Measurements from ENCODE around the gene IPO8.

IPO8 gene

GRCh38 chr12:30630076-30630978, 65.3 kb downstream of the IPO8 start (continued):
- TF ChIP-seq, protein P1, sequence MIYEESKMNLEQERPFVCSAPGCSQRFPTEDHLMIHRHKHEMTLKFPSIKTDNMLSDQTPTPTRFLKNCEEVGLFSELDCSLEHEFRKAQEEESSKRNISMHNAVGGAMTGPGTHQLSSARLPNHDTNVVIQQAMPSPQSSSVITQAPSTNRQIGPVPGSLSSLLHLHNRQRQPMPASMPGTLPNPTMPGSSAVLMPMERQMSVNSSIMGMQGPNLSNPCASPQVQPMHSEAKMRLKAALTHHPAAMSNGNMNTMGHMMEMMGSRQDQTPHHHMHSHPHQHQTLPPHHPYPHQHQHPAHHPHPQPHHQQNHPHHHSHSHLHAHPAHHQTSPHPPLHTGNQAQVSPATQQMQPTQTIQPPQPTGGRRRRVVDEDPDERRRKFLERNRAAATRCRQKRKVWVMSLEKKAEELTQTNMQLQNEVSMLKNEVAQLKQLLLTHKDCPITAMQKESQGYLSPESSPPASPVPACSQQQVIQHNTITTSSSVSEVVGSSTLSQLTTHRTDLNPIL (CRISPR knock-in tag; IDR thresholded peaks at IDR 0.05; ENCODE audit: low read depth) = no peak

GRCh38 chr12:30626847-30627246, 68.8 kb downstream of the IPO8 start:
- TF ChIP-seq ZFP3 (CRISPR knock-in tag; IDR thresholded peaks at IDR 0.05) (no peak), BACH2 (CRISPR knock-in tag; IDR thresholded peaks at IDR 0.05; ENCODE audit: borderline replicate concordance) (no peak), CSDC2 (CRISPR knock-in tag; IDR thresholded peaks at IDR 0.05) (no peak), ARNTL (CRISPR knock-in tag; IDR thresholded peaks at IDR 0.05; ENCODE audit: borderline replicate concordance, low read depth) (no peak), ZFP30 (CRISPR knock-in tag; IDR thresholded peaks at IDR 0.05) (no peak), ZNF565 (CRISPR knock-in tag; conservative IDR thresholded peaks at IDR 0.05; ENCODE audit: low read depth) (no peak), ESRRG (CRISPR knock-in tag; IDR thresholded peaks at IDR 0.05) (no peak), PPARA (CRISPR knock-in tag; IDR thresholded peaks at IDR 0.05; ENCODE audit: borderline replicate concordance) (no peak)
- no peak for ATAC-seq

- TF ChIP-seq CSDC2 (CRISPR knock-in tag; IDR thresholded peaks at IDR 0.05) (no peak), TCF4 (CRISPR knock-in tag; IDR thresholded peaks at IDR 0.05; ENCODE audit: borderline replicate concordance) (no peak), PPARA (CRISPR knock-in tag; IDR thresholded peaks at IDR 0.05; ENCODE audit: borderline replicate concordance) (no peak), ARNTL (CRISPR knock-in tag; IDR thresholded peaks at IDR 0.05; ENCODE audit: borderline replicate concordance, low read depth) (no peak), CSRNP3 (CRISPR knock-in tag; IDR thresholded peaks at IDR 0.05) (no peak), RARB (CRISPR knock-in tag; IDR thresholded peaks at IDR 0.05) (no peak), BACH2 (CRISPR knock-in tag; IDR thresholded peaks at IDR 0.05; ENCODE audit: borderline replicate concordance) (no peak), TOX (CRISPR knock-in tag; IDR thresholded peaks at IDR 0.05; ENCODE audit: borderline replicate concordance) (no peak)
- ATAC-seq = no peak
Measured at GRCh38 chr12:30624009-30624408, 71.7 kb downstream of the IPO8 start.

GRCh38 chr12:30622509-30622908, 73.2 kb downstream of the IPO8 start:
- ATAC-seq = no peak
- TF ChIP-seq ARNTL (CRISPR knock-in tag; IDR thresholded peaks at IDR 0.05; ENCODE audit: borderline replicate concordance, low read depth) (no peak), BACH2 (CRISPR knock-in tag; IDR thresholded peaks at IDR 0.05; ENCODE audit: borderline replicate concordance) (no peak), ZNF565 (CRISPR knock-in tag; conservative IDR thresholded peaks at IDR 0.05; ENCODE audit: low read depth) (no peak), TOX (CRISPR knock-in tag; IDR thresholded peaks at IDR 0.05; ENCODE audit: borderline replicate concordance) (no peak), ZNF70 (CRISPR knock-in tag; IDR thresholded peaks at IDR 0.05) (no peak), ESRRG (CRISPR knock-in tag; IDR thresholded peaks at IDR 0.05) (no peak), RARB (CRISPR knock-in tag; IDR thresholded peaks at IDR 0.05) (no peak), TCF4 (CRISPR knock-in tag; IDR thresholded peaks at IDR 0.05; ENCODE audit: borderline replicate concordance) (no peak), GLIS3 (CRISPR knock-in tag; IDR thresholded peaks at IDR 0.05) (no peak), PPARA (CRISPR knock-in tag; IDR thresholded peaks at IDR 0.05; ENCODE audit: borderline replicate concordance) (no peak), ZFP30 (CRISPR knock-in tag; IDR thresholded peaks at IDR 0.05) (no peak), SNAI2 (CRISPR knock-in tag; IDR thresholded peaks at IDR 0.05) (no peak), ISL1 (CRISPR knock-in tag; IDR thresholded peaks at IDR 0.05) (no peak), CSRNP3 (CRISPR knock-in tag; IDR thresholded peaks at IDR 0.05) (no peak), ZC3H10 (CRISPR knock-in tag; IDR thresholded peaks at IDR 0.05) (no peak)
- TF ChIP-seq, protein P2, sequence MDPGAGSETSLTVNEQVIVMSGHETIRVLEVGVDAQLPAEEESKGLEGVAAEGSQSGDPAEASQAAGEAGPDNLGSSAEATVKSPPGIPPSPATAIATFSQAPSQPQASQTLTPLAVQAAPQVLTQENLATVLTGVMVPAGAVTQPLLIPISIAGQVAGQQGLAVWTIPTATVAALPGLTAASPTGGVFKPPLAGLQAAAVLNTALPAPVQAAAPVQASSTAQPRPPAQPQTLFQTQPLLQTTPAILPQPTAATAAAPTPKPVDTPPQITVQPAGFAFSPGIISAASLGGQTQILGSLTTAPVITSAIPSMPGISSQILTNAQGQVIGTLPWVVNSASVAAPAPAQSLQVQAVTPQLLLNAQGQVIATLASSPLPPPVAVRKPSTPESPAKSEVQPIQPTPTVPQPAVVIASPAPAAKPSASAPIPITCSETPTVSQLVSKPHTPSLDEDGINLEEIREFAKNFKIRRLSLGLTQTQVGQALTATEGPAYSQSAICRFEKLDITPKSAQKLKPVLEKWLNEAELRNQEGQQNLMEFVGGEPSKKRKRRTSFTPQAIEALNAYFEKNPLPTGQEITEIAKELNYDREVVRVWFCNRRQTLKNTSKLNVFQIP (CRISPR knock-in tag; IDR thresholded peaks at IDR 0.05; ENCODE audit: borderline replicate concordance, low read depth) = no peak
- TF ChIP-seq, protein P1 (CRISPR knock-in tag; IDR thresholded peaks at IDR 0.05; ENCODE audit: low read depth) = no peak
- TF ChIP-seq, protein P3, sequence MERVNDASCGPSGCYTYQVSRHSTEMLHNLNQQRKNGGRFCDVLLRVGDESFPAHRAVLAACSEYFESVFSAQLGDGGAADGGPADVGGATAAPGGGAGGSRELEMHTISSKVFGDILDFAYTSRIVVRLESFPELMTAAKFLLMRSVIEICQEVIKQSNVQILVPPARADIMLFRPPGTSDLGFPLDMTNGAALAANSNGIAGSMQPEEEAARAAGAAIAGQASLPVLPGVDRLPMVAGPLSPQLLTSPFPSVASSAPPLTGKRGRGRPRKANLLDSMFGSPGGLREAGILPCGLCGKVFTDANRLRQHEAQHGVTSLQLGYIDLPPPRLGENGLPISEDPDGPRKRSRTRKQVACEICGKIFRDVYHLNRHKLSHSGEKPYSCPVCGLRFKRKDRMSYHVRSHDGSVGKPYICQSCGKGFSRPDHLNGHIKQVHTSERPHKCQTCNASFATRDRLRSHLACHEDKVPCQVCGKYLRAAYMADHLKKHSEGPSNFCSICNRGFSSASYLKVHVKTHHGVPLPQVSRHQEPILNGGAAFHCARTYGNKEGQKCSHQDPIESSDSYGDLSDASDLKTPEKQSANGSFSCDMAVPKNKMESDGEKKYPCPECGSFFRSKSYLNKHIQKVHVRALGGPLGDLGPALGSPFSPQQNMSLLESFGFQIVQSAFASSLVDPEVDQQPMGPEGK (CRISPR knock-in tag; IDR thresholded peaks at IDR 0.05; ENCODE audit: borderline replicate concordance) = no peak
- TF ChIP-seq, protein P4, sequence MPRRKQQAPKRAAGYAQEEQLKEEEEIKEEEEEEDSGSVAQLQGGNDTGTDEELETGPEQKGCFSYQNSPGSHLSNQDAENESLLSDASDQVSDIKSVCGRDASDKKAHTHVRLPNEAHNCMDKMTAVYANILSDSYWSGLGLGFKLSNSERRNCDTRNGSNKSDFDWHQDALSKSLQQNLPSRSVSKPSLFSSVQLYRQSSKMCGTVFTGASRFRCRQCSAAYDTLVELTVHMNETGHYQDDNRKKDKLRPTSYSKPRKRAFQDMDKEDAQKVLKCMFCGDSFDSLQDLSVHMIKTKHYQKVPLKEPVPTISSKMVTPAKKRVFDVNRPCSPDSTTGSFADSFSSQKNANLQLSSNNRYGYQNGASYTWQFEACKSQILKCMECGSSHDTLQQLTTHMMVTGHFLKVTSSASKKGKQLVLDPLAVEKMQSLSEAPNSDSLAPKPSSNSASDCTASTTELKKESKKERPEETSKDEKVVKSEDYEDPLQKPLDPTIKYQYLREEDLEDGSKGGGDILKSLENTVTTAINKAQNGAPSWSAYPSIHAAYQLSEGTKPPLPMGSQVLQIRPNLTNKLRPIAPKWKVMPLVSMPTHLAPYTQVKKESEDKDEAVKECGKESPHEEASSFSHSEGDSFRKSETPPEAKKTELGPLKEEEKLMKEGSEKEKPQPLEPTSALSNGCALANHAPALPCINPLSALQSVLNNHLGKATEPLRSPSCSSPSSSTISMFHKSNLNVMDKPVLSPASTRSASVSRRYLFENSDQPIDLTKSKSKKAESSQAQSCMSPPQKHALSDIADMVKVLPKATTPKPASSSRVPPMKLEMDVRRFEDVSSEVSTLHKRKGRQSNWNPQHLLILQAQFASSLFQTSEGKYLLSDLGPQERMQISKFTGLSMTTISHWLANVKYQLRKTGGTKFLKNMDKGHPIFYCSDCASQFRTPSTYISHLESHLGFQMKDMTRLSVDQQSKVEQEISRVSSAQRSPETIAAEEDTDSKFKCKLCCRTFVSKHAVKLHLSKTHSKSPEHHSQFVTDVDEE (CRISPR knock-in tag; IDR thresholded peaks at IDR 0.05) = no peak
